ENCODE data around the gene SLC16A6. TPM values are rescaled to one million over a fixed set of nuclear protein-coding genes. Genes with fewer than 3 reads are reported as not detected.

The SLC16A6 gene
- total RNA-seq, 1 experiment from 2014 or later = 4.8 TPM

DNA sequence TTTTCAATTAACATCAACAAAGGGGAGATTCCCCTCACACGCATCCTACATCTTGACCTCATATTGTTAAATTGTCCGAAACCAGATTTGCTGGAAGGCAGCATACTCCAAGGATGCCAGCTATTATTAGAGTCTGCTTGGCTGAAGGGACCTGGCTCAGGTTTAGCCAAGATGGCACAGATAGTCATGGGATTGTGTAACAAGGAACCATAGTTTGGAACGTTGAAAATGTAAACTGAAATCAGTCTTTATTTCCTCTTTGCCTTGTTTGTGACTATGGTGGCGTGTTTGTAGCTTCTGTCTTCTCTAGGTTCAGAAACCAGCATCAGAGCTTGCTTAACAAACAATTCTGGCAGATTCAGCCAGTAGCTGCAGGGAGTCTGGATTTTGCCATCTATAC lies 6.3 kb upstream of the SLC16A6 start:
- RAD21 ChIA-PET (ENCODE audit: low non-redundant PET in 1 of 2, low total read pairs in 2 of 2, uncharacterized antibody in 2 of 2, unreplicated experiment in 2 of 2) = no interaction called here
- no peak for ATAC-seq
- no peaks in the 10 kb centered on the region for H4K20me1 ChIP-seq (ENCODE audit: insufficient read depth)
- 0 out of 2 replicates have a peak, but pooled peaks cover 12% of the 10 kb centered on the region for H3K79me2 ChIP-seq (ENCODE audit: insufficient read depth, low read length)
- H3K9ac ChIP-seq (ENCODE audit: low read length) = no peak overlapping the region
- H3K9me3 ChIP-seq (ENCODE audit: control insufficient read depth in 1 of 2, insufficient read depth in 1 of 2, low read depth in 1 of 2, low read length in 2 of 2) = no peaks in the 10 kb centered on the region
- H3K4me3 ChIP-seq (replicated peaks in 1 of 2; ENCODE audit: low read depth in 1 of 2, low read length in 2 of 2) = no peak overlapping the region
- DNase-seq (ENCODE audit: low read depth, low spot score) = no peak
- H3K36me3 ChIP-seq (ENCODE audit: control insufficient read depth in 1 of 2, insufficient read depth in 2 of 2, low read length in 2 of 2) = no peaks in the 10 kb centered on the region
- H2AFZ ChIP-seq (ENCODE audit: low read depth, low read length, poor library complexity, severe bottlenecking) = no peak overlapping the region
- no peaks in the 10 kb centered on the region for H3K9me2 ChIP-seq (ENCODE audit: insufficient read depth)
- CTCF ChIA-PET = no interaction called here
- no peak overlapping the region for H3K4me2 ChIP-seq (ENCODE audit: low read length)
- no peak overlapping the region for H3K27ac ChIP-seq (ENCODE audit: low read depth, low read length)
- no peaks in the 10 kb centered on the region for H3K27me3 ChIP-seq (ENCODE audit: insufficient read depth, low read length)
- no TSS peak for BruUV-seq (replicated peaks)
- POLR2A ChIA-PET = no interaction called here
- peaks cover 30 to 33% of the 10 kb centered on the region in 2 experiments for H3K4me1 ChIP-seq (ENCODE audit: control insufficient read depth in 1 of 2, insufficient read depth in 2 of 2, low read length in 2 of 2)
- TF ChIP-seq YY1 (IDR thresholded peaks at IDR 0.05; ENCODE audit: extremely low read depth, insufficient replicate concordance, low read depth, low read length) (no peak), SIN3A (IDR thresholded peaks at IDR 0.05; ENCODE audit: low read depth) (no peak), CBX3 (IDR thresholded peaks at IDR 0.05; ENCODE audit: low read depth) (no peak)
- TF ChIP-seq, protein P1, sequence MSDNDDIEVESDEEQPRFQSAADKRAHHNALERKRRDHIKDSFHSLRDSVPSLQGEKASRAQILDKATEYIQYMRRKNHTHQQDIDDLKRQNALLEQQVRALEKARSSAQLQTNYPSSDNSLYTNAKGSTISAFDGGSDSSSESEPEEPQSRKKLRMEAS (IDR thresholded peaks at IDR 0.05) = no peak
- TF ChIP-seq, protein P2, sequence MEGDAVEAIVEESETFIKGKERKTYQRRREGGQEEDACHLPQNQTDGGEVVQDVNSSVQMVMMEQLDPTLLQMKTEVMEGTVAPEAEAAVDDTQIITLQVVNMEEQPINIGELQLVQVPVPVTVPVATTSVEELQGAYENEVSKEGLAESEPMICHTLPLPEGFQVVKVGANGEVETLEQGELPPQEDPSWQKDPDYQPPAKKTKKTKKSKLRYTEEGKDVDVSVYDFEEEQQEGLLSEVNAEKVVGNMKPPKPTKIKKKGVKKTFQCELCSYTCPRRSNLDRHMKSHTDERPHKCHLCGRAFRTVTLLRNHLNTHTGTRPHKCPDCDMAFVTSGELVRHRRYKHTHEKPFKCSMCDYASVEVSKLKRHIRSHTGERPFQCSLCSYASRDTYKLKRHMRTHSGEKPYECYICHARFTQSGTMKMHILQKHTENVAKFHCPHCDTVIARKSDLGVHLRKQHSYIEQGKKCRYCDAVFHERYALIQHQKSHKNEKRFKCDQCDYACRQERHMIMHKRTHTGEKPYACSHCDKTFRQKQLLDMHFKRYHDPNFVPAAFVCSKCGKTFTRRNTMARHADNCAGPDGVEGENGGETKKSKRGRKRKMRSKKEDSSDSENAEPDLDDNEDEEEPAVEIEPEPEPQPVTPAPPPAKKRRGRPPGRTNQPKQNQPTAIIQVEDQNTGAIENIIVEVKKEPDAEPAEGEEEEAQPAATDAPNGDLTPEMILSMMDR (IDR thresholded peaks at IDR 0.05 in 2 of 3, conservative IDR thresholded peaks at IDR 0.05 in 1 of 3; ENCODE audit: borderline replicate concordance in 1 of 3, insufficient read depth in 1 of 3, low read depth in 2 of 3, low read length in 2 of 3) = no peak
- intact Hi-C loops (cut with micrococcal nuclease) = no loop called here
